SK-N-DZ (cell line): ENCODE data around the gene ZNF84.

ENCODE experiments used
- small RNA-seq, 2 experiments: library from RNA; depleted of rRNA; stranded (forward); fragments of <200 nt; gene quantifications; one replicate each; pipeline ENCODE3, GENCODE V24; 2014

Gene ZNF84

Small RNA genes lying within 50 kb of the gene (small RNA-seq; reads per million reads assigned to genes)
- 0.05 to 0.27 reads per million in 2 experiments for gene RNU4ATAC12P
